Panc1 (cell line): ENCODE results near the gene PARD3. TPM values are rescaled to one million over a fixed set of nuclear protein-coding genes. Genes with fewer than 3 reads are reported as not detected.

ENCODE experiments used
- ATAC-seq: fragments of 200-7000 bp; cut with Tn5 transposase; 2 replicates; pipeline ENCODE4 v1.9.1; 2020; ENCODE audit warnings: mild to moderate bottlenecking, moderate library complexity
- BruUV-seq: library from RNA; stranded (reverse); fragments of 400-500 nt; replicated peaks from 2 replicates; lab custom pipeline; 2021; lab: Mats Ljungman, UMichigan
- CTCF ChIA-PET: fragments of 300-600 bp; sonication (Branson Sonifier 250); formaldehyde crosslinking; loops from one replicate; lab custom pipeline; 2022; ENCODE audit warnings: antibody characterized with exemption; lab: Charles Lee
- POLR2A ChIA-PET: fragments of 300-600 bp; sonication (Branson Sonifier 250); formaldehyde crosslinking; loops from one replicate; lab custom pipeline; 2022; ENCODE audit warnings: antibody characterized with exemption; lab: Charles Lee
- DNase-seq: peaks from one replicate; pipeline ENCODE4 v3.0.0-alpha.2; 2010; ENCODE audit warnings: low read depth, low spot score
- H3K27ac ChIP-seq: 2 replicates; pipeline ENCODE4 v1.5.1; 2011; ENCODE audit warnings: mild to moderate bottlenecking, low read length, inconsistent platforms
- H3K27me3 ChIP-seq: fragments of 200-500 bp; sonication (Bioruptor generic); 2 replicates; pipeline ENCODE4 v1.6.0; 2014; ENCODE audit warnings: low read length, inconsistent platforms; ENCODE audit not compliant: control insufficient read depth, insufficient read depth
- H3K36me3 ChIP-seq: fragments of 200-500 bp; sonication (Bioruptor generic); 2 replicates; pipeline ENCODE4 v1.5.1; 2014; ENCODE audit warnings: inconsistent platforms, mild to moderate bottlenecking, low read length, moderate library complexity; ENCODE audit not compliant: control insufficient read depth, insufficient read depth
- H3K4me1 ChIP-seq: 2 replicates; pipeline ENCODE4 v1.5.1; 2011; ENCODE audit warnings: inconsistent platforms, mild to moderate bottlenecking, low read length, moderate library complexity; ENCODE audit not compliant: control insufficient read depth, insufficient read depth
- H3K4me3 ChIP-seq, 2 experiments: 2 replicates each; pipeline ENCODE4 v1.5.1; 2011 to 2012; ENCODE audit warnings: low read depth in 2 of 2, low read length in 2 of 2, mild to moderate bottlenecking in 2 of 2, inconsistent platforms in 1 of 2, moderate library complexity in 1 of 2
- H3K9me3 ChIP-seq: fragments of 200-500 bp; sonication (Bioruptor generic); 2 replicates; pipeline ENCODE4 v1.5.1; 2014; ENCODE audit warnings: low read depth, mild to moderate bottlenecking, inconsistent platforms, low read length, moderate library complexity; ENCODE audit not compliant: control insufficient read depth, insufficient read depth
- CTCF ChIP-seq: fragments of 450-650 bp; IDR thresholded peaks from 2 replicates; pipeline ENCODE4 v1.5.1; 2017; ENCODE audit warnings: mild to moderate bottlenecking
- POLR2AphosphoS5 ChIP-seq: IDR thresholded peaks from 2 replicates; pipeline ENCODE4 v1.6.1; 2012; ENCODE audit warnings: mild to moderate bottlenecking, low read depth, low read length, moderate library complexity
- REST ChIP-seq, 2 experiments: IDR thresholded peaks; 2 replicates each; pipeline ENCODE4 v1.6.1; 2011 to 2012; ENCODE audit warnings: low read depth in 2 of 2, control low read depth in 1 of 2, low read length in 1 of 2, mild to moderate bottlenecking in 1 of 2, moderate library complexity in 1 of 2; ENCODE audit not compliant: insufficient read depth in 1 of 2
- SIN3A ChIP-seq: IDR thresholded peaks from 2 replicates; pipeline ENCODE4 v1.6.1; 2012; ENCODE audit warnings: low read depth, mild to moderate bottlenecking, low read length, moderate library complexity, borderline replicate concordance; ENCODE audit not compliant: insufficient read depth
- TCF7L2 ChIP-seq: IDR thresholded peaks from 2 replicates; pipeline ENCODE4 v1.6.1; 2011; ENCODE audit warnings: mild to moderate bottlenecking, low read depth, low read length, inconsistent platforms
- in situ Hi-C: cut with HindIII; loops from 2 replicates; pipeline ENCODE4 v1.10.0; 2016; ENCODE audit warnings: low sequenced_read_pairs, low pct_unique_long_range_greater_than_20kb
- intact Hi-C: fragments of 100-400 bp; cut with micrococcal nuclease; formaldehyde crosslinking; loops from one replicate; pipeline ENCODE4 v1.10.0; 2022; ENCODE audit not compliant: unreplicated experiment
- total RNA-seq: library from RNA; stranded (reverse); gene quantifications from one replicate; pipeline ENCODE4 v1.2.1, GENCODE V29; 2021; ENCODE audit not compliant: unreplicated experiment

PARD3 gene
- total RNA-seq, 1 experiment from 2014 or later = 29.8 TPM

GRCh38 chr10:34796133-34796532 is 19.0 kb downstream of the PARD3 start:
- ATAC-seq (no peak), DNase-seq (no peak)
- intact Hi-C loops (no loop called here), in situ Hi-C loops (no loop called here)
- TF ChIP-seq SIN3A (no peak), POLR2AphosphoS5 (no peak), REST (IDR thresholded peaks at IDR 0.05; ENCODE audit: insufficient read depth in 1 of 2, low read depth in 2 of 2, low read length in 1 of 2) (no peak), TCF7L2 (no peak), CTCF (no peak)
- no TSS peak for BruUV-seq
- H3K27ac ChIP-seq = no peak overlapping the region
- H3K36me3 ChIP-seq = no peaks in the 10 kb centered on the region
- no peaks in the 10 kb centered on the region for H3K9me3 ChIP-seq
- ChIA-PET POLR2A (no interaction called here), CTCF (no interaction called here)
- H3K4me1 ChIP-seq = no peaks in the 10 kb centered on the region
- H3K27me3 ChIP-seq = no peaks in the 10 kb centered on the region
- H3K4me3 ChIP-seq = no peak overlapping the region

DNA sequence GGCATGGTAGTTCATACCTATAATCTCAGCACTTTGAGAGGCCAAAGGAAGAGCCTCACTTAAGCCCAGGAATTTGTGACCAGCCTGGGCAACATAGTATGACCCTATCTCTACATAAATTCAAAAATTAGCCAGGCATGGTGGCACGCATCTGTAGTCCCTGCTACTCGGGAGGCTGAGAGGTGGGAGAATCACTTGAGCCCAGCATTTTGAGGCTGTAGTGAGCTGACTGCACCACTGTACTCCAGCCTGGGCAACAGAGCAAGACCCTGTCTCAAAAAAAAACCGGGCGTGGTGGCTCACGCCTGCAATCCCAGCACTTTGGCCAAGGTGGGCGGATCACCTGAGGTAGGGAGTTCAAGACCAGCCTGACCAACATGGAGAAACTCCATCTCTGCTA is 19.8 kb downstream of the PARD3 start:
- no peak for DNase-seq
- H3K27ac ChIP-seq = no peak overlapping the region
- BruUV-seq = no TSS peak
- intact Hi-C loops = no loop called here
- ChIA-PET POLR2A (no interaction called here), CTCF (no interaction called here)
- in situ Hi-C loops = no loop called here
- TF ChIP-seq POLR2AphosphoS5 = no peak
- TF ChIP-seq CTCF = no peak
- no peaks in the 10 kb centered on the region for H3K4me1 ChIP-seq
- ATAC-seq = no peak
- H3K36me3 ChIP-seq = no peaks in the 10 kb centered on the region
- no peaks in the 10 kb centered on the region for H3K9me3 ChIP-seq
- H3K27me3 ChIP-seq = no peaks in the 10 kb centered on the region
- H3K4me3 ChIP-seq = no peak overlapping the region

DNA sequence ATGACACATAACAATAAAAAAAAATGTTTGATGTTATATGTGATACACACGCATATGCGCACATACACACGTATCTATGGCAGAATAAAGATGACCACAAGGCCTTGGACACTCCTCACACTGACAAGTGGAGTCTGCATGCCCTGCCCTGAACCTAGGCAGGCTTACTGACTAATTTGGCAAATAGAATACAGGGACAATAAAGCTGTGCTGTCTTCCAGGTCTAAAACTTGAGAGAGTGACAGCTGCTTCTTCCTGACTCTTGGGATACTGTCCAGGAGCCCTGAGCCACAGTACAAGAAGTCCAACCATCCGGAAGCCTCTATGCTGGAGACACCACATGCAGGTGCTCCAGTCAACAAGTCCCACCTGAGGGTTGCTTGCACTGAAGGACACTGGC is 20.3 kb downstream of the PARD3 start:
- Histone ChIP-seq H3K27ac (no peak overlapping the region), H3K27me3 (no peaks in the 10 kb centered on the region), H3K4me3 (no peak overlapping the region), H3K36me3 (no peaks in the 10 kb centered on the region), H3K4me1 (no peaks in the 10 kb centered on the region), H3K9me3 (no peaks in the 10 kb centered on the region)
- intact Hi-C loops = no loop called here
- DNase-seq (no peak), ATAC-seq (no peak)
- TF ChIP-seq POLR2AphosphoS5 = no peak
- no peak for TF ChIP-seq SIN3A
- TF ChIP-seq REST (IDR thresholded peaks at IDR 0.05; ENCODE audit: insufficient read depth in 1 of 2, low read depth in 2 of 2, low read length in 1 of 2) = no peak
- TF ChIP-seq CTCF = no peak
- TF ChIP-seq TCF7L2 = no peak
- POLR2A ChIA-PET = no interaction called here
- BruUV-seq = no TSS peak
- in situ Hi-C loops = no loop called here
- CTCF ChIA-PET = no interaction called here
